MM.1S (cell line): Measurements from ENCODE around the gene PDE6B.
"Not testable (repeated sequence)": the region's sequence is repeated elsewhere in the genome, so short reads cannot be mapped to it uniquely, and the experiment has no call there.

ENCODE experiments used
- CTCF ChIP-seq: fragments of 300-600 bp; sonication (generic); IDR thresholded peaks from 2 replicates; pipeline ENCODE4 v1.5.1; 2016; ENCODE audit warnings: antibody characterized with exemption, low read length, mixed read lengths
- EZH2 ChIP-seq: fragments of 300-600 bp; sonication (generic); optimal IDR thresholded peaks from 2 replicates; pipeline ENCODE3; 2017; ENCODE audit warnings: low read depth, mild to moderate bottlenecking, antibody characterized with exemption, low read length, mixed read lengths

- not testable (repeated sequence) for TF ChIP-seq CTCF, EZH2
These were observed 17.0 kb downstream of the PDE6B start for GRCh38 chr4:642366-642765.
